WERI-Rb-1 (cell line): ENCODE measurements around the gene NAB2.
A peak's percentile ranks its signal among the peaks of the same experiment; 100 is the strongest.

Experiments
- DNase-seq: peaks from one replicate; pipeline ENCODE4 v3.0.0-alpha.2; 2020
- H3K27ac ChIP-seq: fragments of 250-450 bp; sonication (Bioruptor Pico); 2 replicates; pipeline ENCODE4 v1.5.1; 2020; ENCODE audit warnings: mild to moderate bottlenecking, moderate library complexity
- H3K27me3 ChIP-seq: fragments of 250-450 bp; sonication (Bioruptor Pico); 2 replicates; pipeline ENCODE4 v1.5.1; 2021; ENCODE audit warnings: mild to moderate bottlenecking, low read depth, moderate library complexity; ENCODE audit not compliant: insufficient read depth, severe bottlenecking
- H3K36me3 ChIP-seq: fragments of 250-450 bp; sonication (Bioruptor Pico); 2 replicates; pipeline ENCODE4 v1.5.1; 2020; ENCODE audit warnings: mild to moderate bottlenecking, moderate library complexity
- H3K4me3 ChIP-seq: 2 replicates; pipeline ENCODE4 v1.5.1; 2011; ENCODE audit warnings: low read depth, mild to moderate bottlenecking, control low read depth, low read length
- H3K9me3 ChIP-seq: fragments of 250-450 bp; sonication (Bioruptor Pico); 2 replicates; pipeline ENCODE4 v1.5.1; 2021; ENCODE audit warnings: mild to moderate bottlenecking, moderate library complexity; ENCODE audit not compliant: severe bottlenecking
- CTCF ChIP-seq: IDR thresholded peaks from 2 replicates; pipeline ENCODE4 v1.5.1; 2011; ENCODE audit warnings: low read depth, mild to moderate bottlenecking, control low read depth, inconsistent platforms, low read length

NAB2 gene

DNA sequence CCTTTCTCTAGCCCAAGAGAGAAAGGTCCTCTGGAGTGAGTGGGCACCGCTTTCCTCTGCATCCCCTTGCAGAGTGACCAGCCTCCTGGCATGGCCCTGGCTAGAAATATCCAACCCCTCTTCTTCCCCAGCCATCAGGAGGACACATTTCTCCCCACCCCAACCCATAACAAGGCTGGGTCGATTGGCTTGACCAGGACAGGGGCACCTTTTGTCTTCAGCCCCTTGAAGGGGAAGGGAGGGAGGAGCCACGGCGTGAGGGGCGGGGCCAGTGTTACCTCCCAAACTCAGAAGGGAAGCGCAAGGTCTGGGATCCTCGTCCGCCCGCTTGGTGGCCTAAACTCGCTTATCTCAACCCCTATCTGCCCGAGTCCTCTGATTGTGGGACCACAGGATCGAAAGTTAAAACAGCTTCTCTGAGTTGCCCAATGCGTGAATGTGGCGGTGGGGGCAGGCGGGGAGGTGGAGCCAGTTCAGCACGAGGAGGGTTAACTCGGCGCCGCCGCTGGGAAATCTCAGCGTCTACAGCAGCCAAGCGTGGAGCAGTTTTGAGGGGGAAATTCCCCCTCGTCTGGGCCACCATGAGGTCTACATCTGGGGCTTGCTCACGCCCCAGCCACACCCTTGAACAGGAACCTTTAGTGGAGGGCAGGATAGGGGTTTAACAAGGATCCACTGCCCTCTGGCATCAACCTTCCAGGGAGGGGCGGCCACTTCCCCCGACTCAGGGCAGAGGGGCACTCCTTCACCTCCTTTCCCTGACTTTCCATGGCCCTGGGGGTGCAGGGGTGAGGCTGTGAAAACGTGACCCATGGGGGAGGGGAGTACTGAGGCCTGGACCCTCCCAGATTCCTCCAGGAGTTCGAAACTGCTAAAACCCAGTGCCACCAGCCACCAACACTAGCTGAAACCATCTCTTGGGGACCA lies 21.5 kb downstream of the NAB2 start:
- no peaks in the 10 kb centered on the region for H3K9me3 ChIP-seq
- H3K27me3 ChIP-seq = no peaks in the 10 kb centered on the region
- no peaks in the 10 kb centered on the region for H3K36me3 ChIP-seq
- H3K4me3 ChIP-seq = no peak overlapping the region
- DNase-seq = no peak
- TF ChIP-seq CTCF = no peak
- H3K27ac ChIP-seq = no peak overlapping the region

GRCh38 chr12:57111031-57111734 lies 22.3 kb downstream of the NAB2 start, which contains the start of gene STAT6:
TSS of gene STAT6 (minus strand) at chr12:57111362. CDS start at chr12:57108278, 3,084 bp downstream.
- H3K4me3 ChIP-seq = peak within 1 kb of the TSS; percentile 34
- H3K9me3 ChIP-seq = no peaks in the 10 kb centered on the region
- H3K27me3 ChIP-seq = no peaks in the 10 kb centered on the region
- peak; percentile 36 for DNase-seq
- TF ChIP-seq CTCF = no peak
- H3K36me3 ChIP-seq = no peaks in the 10 kb centered on the region
- peak within 1 kb of the TSS; percentile 69 for H3K27ac ChIP-seq

DNA sequence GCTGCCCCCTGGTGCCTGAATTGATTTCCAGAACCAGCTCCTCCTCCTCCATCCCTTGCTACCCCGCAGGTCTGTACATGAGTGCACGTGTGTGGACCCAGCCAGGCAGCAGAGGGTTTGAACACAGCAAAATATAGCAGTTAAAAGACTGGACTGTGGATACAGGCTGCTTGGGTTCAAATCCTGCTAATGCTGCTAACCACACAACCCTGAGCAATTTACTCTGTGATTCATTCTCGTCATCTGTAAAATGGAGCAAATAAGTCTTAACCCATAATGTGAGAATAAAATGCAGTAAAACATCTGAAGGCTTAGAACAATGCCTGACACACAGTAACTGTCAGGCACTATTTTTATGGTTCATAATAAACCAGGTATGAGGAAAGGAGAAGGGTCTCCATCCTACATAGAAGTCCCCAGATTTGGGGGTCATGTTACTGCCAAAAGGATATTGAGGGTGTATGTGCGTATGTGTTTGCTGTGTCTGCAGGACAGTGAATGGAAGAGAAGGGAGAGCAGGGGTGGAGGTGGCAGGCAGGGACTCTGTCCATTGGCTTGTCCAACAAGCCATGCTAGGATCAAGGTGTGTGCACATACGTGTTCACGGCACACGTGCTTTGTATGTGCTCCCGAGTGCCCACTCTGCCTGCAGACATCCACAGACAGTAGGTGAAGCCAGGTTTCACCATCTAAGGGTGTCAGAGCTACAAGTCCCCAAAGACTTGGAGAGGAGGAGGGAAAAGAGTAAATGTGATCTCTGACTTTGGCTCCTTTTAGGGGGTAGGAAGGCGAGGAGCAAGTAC lies 23.8 kb downstream of the NAB2 start:
- Histone ChIP-seq H3K4me3 (peak overlapping the region; percentile 34; the same call in 1 of the 2 replicates), H3K36me3 (no peaks in the 10 kb centered on the region), H3K27ac (no peak overlapping the region), H3K9me3 (no peaks in the 10 kb centered on the region), H3K27me3 (no peaks in the 10 kb centered on the region)
- peak; percentile 82 for TF ChIP-seq CTCF
- DNase-seq = peak; percentile 91

DNA sequence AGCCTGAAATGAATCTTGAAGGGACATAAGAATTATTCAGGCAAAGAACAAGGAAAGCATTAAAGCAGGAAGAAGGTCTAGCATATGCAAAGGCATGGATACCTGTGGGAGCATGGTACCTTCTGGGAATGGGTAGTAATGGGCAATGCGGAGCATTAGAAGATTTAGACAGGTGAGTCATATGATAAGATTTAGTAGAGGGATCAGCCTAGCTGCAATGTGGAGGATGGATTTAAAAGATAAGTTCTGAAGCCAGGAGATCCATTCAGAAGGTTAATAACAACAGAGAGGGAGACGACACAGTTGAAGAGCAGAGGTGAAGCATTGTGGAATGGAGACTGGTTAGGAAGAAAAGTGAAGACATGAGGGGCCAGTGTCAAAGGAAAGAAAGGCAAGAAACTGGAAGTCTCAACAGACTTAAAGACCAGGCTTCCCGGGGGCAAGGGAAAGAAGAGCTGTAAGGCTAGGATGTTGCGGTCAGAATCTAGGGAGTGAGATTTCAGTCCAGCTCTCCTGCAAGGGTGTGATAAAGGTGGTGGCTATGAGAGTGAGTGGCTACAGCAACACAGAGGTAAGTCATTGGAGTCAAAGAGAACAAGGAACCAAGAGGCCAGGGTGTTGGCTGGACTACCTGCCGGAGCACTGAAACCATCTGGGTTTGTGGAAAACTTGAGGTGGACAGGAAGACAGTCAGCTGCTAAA lies 27.8 kb downstream of the NAB2 start:
- DNase-seq = no peak
- no peak for TF ChIP-seq CTCF

DNA sequence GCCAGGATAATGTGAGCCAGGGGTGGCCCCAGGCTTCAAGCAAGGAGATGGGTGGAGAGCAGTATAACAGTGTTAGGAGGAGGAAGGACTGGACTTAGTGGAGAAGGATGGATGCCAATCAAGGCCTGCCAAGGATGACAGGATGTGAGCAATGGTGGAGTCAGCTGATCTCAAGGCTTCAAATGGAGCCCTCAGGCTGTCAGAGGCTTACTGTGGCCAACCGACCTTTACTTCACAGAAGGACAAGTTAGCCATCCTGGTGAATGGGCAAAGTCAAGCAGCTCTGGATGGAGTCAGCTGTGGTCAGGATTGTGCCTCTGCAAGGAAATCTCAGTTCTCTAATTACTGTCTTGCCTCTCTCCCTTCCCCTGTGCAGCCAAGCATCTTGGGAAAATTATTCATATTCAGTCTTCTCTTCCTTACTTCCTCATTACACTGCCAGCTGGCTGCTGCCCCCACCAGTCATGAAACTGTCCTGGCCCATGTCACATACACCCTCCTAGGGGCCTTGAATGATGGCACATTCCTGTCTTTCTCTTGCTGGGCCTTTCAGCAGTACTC lies 29.9 kb downstream of the NAB2 start:
- Histone ChIP-seq H3K4me3 (no peak overlapping the region), H3K9me3 (no peaks in the 10 kb centered on the region), H3K36me3 (no peaks in the 10 kb centered on the region), H3K27ac (no peak overlapping the region), H3K27me3 (no peaks in the 10 kb centered on the region)
- no peak for TF ChIP-seq CTCF
- no peak for DNase-seq

More for the DNA sequence above, 27.8 kb downstream of the NAB2 start:
- Histone ChIP-seq H3K27ac (no peak overlapping the region), H3K27me3 (no peaks in the 10 kb centered on the region), H3K36me3 (no peaks in the 10 kb centered on the region), H3K4me3 (no peak overlapping the region), H3K9me3 (no peaks in the 10 kb centered on the region)
